GM08714 (cell line): ENCODE results near the gene ZNF134.
A peak's percentile ranks its signal among the peaks of the same experiment; 100 is the strongest.

Experiments
- H3K4me3 ChIP-seq: fragments of 200-500 bp; sonication (Bioruptor generic); 2 replicates; pipeline ENCODE4 v1.5.1; 2014; ENCODE audit warnings: mild to moderate bottlenecking, low read length, inconsistent platforms
- ZNF274 ChIP-seq: IDR thresholded peaks from 2 replicates; pipeline ENCODE4 v1.6.1; 2012; ENCODE audit warnings: mild to moderate bottlenecking, low read depth, low read length

Gene ZNF134

GRCh38 chr19:57656346-57656745 lies 42.3 kb downstream of the ZNF134 start:
- H3K4me3 ChIP-seq = no peak overlapping the region

GRCh38 chr19:57664269-57665127 lies 50.5 kb downstream of the ZNF134 start:
- peak overlapping the region; percentile 48; the same call in 1 of the 2 replicates for H3K4me3 ChIP-seq
- no peak for TF ChIP-seq ZNF274

More at GRCh38 chr19:57656346-57656745, 42.3 kb downstream of the ZNF134 start:
- no peak for TF ChIP-seq ZNF274

- no peak for TF ChIP-seq ZNF274
- no peak overlapping the region for H3K4me3 ChIP-seq
Observed at GRCh38 chr19:57665261-57665806, 51.3 kb downstream of the ZNF134 start.

GRCh38 chr19:57667228-57667627 lies 53.2 kb downstream of the ZNF134 start:
- TF ChIP-seq ZNF274 = no peak
- no peak overlapping the region for H3K4me3 ChIP-seq

- TF ChIP-seq ZNF274 = no peak
- H3K4me3 ChIP-seq = no peak within 1 kb of the TSS
Observed at GRCh38 chr19:57668635-57669034, 54.6 kb downstream of the ZNF134 start, which contains the start of gene ZSCAN4. Gene ZSCAN4, plus strand, starts transcription at chr19:57668935. Its CDS starts 7,211 bp downstream, at chr19:57676146.

- no peak overlapping the region for H3K4me3 ChIP-seq
- no peak for TF ChIP-seq ZNF274
Observed at GRCh38 chr19:57671124-57671895, 57.3 kb downstream of the ZNF134 start.

GRCh38 chr19:57672466-57672865 lies 58.4 kb downstream of the ZNF134 start:
- H3K4me3 ChIP-seq = no peak overlapping the region
- no peak for TF ChIP-seq ZNF274
